RPMI7951 (cell line): ENCODE data around the gene EDDM3A. TPM values are rescaled to one million over a fixed set of nuclear protein-coding genes. Genes with fewer than 3 reads are reported as not detected.
A peak's percentile ranks its signal among the peaks of the same experiment; 100 is the strongest.
"Not testable (repeated sequence)": the region's sequence is repeated elsewhere in the genome, so short reads cannot be mapped to it uniquely, and the experiment has no call there.

ENCODE experiments used
- DNase-seq: peaks from one replicate; pipeline ENCODE4 v3.0.0-alpha.2; 2012; ENCODE audit warnings: low read depth
- total RNA-seq: library from RNA; depleted of rRNA; stranded (reverse); fragments of >200 nt; shearing (Covaris generic); gene quantifications from 2 replicates; pipeline ENCODE4 v1.2.3, GENCODE V29; 2014

EDDM3A gene
- total RNA-seq, 1 experiment from 2014 or later = not detected

DNA sequence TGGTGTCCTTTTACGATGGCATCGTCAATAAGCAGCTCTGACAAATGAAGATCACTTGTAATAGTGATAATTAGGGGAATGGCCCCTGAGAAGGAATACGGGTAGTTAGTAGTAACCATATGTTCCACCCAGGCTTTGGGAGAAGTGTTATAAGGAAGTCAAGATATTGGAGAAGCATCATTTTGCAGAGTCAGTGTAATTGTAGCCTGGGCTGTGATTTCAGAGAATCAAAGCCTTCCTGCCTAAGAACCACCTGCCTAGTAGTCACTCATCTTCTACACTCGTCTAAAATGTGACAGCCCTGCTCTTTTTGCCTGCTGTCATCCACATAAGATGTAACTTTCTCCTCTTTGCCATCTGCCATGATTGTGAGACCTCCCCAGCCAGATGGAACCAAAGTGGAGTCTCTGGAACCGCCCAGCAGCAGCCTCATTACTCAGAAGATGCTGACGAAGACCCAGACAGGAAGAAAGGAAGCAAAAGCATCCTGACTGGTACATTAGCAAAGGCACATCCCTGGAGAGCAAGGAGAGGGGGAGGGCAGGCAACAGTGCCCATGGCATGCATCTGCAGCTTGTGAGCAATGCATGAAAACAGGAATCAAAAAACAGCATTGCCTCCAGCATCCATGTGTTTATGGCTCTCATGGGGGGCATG, 12.6 kb upstream of the EDDM3A start:
- no peak for DNase-seq

DNA sequence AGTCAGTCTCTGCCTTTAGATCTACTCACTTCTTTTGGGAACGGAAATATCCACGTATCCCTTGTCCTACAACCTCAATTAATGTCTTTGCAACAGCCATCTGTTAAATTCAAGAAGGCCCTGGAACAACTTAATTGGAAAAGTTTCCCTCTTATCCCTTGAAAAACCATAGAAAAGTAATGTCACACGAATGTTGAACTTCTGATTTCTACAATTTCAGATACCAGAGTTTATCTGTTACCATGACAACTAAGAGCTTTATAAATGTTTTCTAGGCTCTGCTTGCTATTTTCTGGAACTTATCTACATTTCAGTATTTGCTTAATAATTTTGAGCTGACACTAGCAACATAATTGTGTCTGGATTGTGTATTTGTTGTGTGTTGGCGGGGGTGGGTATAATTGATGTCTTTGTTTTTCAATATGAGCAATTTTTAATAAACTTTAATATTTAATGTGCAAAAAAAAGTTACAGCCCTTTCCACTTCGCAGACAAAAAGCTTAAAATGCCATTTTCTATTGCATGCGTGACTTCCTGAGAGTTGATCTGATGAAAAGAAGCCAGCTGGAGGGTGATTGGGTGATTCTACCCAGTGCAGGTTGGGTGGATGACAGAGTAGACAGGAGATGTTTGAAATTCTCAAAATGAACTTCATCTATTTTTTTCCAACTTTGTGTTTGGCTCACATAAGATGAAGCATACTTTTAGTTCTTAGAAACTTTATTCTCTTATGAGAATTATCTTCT, 11.8 kb upstream of the EDDM3A start:
- no peak for DNase-seq

DNA sequence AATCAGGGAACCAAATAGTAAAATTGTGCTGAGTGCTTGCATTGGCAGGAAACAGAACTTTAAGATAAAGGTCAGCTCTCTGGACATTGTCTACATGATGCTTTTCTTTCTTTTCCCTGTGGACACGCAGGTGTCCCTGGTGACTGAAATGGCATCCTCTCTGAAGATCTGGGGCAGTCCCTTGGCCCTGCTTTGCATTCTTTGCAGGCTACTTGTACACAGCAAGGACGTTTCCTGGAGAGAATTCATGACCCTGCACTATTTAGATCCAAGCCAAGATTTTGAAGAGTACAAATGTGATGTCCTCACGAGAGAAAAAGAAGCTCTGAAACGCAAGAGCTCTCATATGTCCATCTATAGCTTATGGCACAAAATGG, 11.3 kb upstream of the EDDM3A start:
- no peak for DNase-seq

DNA sequence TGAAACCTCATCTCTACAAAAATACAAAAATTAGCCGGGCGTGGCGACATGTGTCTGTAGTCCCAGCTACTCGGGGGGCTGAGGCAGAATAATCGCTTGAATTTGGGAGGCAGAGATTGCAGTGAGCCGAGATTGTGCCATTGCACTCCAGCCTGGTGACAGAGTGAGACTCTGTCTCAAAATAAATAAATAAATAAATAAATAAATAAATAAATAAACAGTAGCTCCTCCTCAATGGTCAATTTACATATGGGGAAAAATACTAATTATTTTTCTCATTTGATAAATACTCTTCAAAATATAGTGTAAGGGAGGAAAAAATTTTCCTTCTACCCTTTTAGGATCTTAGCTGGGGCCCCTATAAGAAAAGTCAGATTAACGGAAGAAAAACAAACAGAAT, 7.4 kb upstream of the EDDM3A start:
- DNase-seq = not testable (repeated sequence)

DNA sequence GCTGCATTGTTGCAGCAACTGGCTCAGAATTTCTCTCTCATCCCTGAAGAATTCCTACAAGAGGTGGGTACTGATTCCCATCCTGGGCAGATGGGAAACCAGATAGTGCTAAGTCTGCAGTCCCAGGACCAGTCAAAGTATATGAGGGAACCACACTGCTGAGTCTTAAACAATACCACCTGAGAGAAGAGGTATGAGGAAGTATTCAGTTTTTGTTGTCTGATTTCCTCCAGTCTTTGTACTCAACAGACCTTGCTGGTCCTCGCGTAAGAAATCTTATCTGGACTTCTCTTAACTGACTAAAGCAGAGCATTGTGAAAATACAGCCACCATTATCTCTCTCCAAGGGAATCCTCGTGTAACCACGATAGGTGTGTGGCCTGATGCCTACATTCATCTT, 3.6 kb upstream of the EDDM3A start:
- no peak for DNase-seq

DNA sequence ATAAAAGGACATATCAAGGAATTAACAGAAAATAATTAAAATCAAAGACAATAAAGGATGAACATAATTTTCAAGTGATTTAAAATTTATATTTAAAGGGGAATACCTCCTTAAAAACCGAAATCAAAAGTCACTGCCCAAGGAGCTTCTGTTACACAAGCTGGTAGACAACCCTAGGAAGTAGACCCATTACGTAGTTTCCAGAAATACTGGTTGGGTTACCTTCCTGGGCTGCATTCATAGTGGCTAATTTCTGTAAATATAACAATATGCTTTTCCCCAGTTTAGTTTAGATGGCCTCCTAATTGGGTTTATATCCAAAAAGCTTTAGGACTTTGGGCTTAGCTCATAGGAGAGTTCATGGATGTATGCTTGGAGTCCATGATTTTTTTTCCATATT, 2.1 kb upstream of the EDDM3A start:
- DNase-seq = no peak

DNA sequence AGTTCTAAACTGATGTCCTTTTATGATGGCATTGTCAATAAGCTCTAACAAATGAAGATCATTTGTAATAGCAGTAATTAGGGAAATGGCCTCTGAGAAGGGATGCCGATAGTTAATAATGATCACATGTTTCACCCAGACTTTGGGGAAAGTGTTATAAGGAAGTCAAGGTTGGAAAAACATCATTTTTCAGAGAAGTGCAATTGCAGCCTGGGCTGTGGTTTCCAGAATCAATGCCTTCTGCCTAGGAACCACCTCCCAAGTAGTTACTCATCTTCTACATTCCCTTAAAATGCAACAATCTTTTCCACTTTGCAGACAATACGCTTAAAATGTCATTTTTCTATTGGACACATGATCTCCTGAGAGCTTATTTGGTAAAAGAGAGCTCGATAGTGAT, 879 bp downstream of the EDDM3A start:
- no peak for DNase-seq

DNA sequence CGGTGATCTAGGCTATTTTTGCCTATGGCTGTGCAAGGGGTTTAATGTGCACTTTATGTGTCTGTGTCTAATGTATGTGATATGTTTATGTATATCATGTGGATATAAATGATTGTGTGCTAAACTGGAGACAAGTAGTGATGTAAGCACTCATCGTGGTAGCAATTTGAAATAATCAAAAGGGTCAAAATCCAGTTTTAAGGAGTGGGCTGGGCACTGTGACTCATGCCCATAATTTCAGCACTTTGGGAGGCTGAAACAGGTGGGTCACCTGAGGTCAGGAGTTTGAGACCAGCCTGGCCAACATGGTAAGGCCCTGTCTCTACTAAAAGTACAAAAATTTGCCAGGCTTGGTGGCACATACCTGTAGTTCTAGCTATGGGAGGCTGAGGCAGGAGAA, 2.8 kb downstream of the EDDM3A start:
- no peak for DNase-seq

DNA sequence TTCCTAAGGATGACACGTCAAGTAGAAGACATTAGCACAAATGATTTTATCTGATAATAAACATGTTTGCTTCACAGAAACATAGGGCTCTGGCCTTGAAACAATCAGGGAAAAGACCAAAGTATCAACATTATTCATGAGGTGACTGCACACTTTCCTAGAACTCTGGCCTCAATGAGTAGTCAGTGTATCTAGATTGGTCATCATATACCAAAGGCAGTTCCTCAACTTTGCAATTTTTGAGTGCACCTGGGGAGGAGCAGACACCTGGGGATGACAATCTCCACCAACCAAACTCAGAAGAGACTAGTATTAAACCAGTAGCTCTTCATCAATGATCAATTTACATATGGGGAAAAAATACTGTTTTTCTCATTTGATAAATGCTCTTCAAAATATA, 4.5 kb downstream of the EDDM3A start:
- no peak for DNase-seq

DNA sequence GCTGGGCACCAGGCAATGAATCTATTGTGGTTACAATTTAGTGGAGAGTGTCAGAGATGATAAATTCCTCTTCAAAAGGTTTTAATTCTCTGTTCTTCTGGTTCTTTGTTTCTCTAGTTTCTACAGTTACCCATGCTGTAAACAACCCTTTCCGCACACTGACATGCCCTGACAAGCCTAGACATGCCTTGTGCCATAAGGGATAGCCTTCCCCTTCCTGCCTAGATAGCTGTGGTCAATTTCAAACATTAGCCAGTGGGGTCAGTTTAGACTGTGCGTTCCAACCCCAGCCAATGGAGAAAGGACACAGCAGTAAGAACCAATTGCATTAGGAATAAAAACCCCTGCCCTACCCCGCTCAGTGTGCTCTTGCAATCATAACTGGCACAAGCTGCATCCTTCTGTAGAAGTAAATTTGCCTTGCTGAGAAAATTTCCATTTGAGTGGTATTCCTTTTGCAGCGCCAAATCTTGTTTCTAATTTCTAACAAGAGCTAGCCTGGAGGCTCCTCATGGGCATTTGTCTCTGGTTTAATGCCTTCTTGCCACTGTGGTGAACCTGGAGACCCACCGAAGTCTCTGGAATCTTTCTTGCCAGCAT, 6.4 kb downstream of the EDDM3A start:
- DNase-seq = no peak

DNA sequence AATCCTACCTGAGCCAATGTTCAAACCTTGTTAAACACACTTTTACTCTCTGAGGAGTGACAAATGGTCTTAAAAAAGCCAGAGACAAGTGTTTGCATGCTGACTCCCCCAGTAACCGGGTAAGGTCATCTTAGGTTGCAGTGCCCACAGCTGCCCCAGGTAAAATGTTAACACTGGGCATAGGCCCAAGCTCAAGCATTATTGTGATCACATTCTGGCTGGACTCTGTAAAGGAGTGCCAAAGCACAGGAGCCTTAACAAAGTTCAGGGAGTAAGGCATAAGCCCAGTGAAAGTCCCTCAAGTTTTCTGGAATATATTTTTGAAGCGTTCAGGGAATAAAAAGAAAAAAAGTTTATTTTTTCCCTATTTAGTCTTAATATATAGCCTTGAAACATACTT, 8.6 kb downstream of the EDDM3A start:
- DNase-seq = no peak

DNA sequence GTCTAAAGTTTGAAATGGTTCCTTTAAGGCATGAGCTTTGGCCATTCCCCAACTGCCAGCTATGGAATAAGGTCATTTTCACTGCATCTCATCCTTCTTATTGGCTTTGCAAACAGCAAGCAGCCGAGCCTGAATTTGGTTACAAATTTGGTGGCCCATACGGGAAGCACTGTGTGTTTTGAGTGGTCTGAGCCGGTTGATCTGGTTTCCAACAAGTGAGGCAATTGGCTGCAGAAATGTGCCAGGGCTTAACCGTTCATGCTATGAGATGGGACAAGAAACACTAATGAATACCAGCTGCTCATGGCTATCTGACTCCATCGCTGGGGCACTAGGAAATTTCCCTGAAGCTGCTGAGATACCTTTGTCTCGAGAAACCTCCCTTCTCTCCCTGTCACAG, 9.3 kb downstream of the EDDM3A start:
- DNase-seq = no peak

DNA sequence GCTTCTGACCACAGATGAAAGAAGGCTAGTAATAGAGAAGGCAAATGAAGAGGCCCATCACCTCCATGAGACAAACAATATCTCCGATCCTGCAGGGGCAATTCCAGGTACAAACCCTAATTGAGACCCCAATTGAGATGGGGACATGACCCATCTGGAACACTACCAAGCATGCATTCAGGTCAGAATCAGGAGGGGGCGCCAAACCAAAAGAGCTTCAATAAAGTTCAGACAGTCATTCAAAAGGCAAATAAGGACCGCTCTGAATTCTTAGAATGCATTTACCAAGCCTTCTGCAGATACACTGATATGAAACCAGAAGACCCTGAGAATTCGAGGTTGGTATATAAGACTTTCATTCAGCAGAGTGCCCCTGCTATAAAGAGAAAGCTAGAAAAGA, 12.3 kb downstream of the EDDM3A start:
- no peak for DNase-seq

DNA sequence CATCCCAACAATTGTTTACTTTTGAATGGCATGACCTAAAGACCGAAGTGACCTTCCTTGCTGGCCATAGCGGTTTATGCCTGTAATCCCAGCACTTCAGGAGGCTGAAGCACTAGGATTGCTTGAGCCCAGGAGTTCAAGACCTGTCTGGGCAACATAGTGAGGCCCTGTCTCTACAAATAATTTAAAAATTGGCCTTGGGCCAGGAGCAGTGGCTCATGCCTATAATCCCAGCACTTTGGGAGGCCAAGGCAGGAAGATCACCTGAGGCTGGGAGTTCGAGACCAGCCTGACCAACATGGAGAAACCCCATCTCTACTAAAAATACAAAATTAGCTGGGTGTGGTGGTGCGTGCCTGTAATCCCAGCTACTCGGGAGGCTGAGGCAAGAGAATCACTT, 13.8 kb downstream of the EDDM3A start:
- DNase-seq = not testable (repeated sequence)

DNA sequence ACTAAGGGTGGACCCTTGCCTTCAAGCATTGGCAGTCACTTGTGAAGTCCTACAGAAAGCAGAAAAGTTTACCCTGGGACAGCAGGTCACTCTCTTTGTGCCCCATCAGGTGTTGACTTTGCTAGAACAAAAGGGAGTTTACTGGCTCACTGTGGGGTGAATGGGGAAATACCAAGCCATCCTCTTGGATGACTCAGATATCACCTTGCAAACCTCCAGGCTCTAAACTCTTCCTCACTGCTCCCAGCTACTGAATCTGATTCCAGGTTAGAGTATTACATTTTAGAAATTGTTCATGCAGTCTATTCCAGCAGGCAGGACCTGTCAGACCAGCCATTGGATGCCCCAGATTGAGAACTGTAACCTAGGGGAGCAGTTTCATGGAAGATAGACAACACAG, 15.3 kb downstream of the EDDM3A start:
- DNase-seq = no peak

DNA sequence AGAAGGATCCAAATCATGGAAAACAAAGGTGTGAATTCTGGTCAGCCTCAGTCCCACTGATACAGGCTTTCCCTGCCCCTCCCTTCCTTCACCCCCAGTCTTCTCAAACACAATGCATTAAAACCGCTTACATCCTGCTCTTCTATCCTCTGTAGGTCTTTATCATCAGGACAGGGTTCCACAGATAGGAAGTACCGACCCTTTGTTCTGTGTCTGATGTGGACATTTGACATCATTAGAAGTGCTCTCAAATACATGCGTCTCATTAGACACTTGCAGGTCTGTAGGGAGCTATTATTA, 22.9 kb downstream of the EDDM3A start:
- DNase-seq = no peak

DNA sequence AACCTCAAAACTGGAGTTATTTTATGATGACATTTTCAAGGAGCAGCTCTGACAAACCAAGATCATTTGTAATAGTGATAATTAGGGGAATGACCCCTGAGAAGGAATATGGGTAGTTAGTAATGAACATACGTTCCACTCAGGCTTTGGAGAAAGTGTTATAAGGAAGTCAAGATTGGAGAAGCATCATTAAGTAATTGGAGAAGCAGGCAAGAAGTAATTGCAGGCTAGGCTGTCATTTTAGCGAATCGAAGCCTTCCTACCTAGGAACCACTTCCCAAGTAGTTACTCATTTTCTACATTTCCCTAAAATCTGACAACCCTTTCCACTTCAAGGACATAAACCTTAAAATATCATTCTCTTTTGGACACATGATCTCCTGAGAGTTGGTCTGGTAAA, 23.7 kb downstream of the EDDM3A start:
- no peak for DNase-seq

DNA sequence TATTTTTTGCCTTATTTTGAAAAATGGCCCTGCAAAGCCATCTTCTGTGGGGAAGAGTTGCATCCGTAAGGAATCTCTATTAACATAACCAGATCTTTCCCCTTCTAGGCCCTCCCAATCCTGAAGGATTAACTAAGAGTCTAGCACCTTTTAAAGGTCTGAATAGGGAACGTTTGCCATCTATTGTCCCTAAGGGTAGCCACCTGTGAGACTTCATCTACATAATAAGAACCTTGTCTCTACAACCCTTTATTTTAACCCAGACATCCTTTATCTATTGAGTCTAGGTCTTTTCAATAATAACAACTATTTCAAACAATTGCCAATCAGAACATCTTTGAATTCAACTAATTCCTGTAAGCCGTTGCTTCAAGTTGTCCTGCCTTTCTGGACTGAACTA, 27.0 kb downstream of the EDDM3A start:
- DNase-seq = no peak

DNA sequence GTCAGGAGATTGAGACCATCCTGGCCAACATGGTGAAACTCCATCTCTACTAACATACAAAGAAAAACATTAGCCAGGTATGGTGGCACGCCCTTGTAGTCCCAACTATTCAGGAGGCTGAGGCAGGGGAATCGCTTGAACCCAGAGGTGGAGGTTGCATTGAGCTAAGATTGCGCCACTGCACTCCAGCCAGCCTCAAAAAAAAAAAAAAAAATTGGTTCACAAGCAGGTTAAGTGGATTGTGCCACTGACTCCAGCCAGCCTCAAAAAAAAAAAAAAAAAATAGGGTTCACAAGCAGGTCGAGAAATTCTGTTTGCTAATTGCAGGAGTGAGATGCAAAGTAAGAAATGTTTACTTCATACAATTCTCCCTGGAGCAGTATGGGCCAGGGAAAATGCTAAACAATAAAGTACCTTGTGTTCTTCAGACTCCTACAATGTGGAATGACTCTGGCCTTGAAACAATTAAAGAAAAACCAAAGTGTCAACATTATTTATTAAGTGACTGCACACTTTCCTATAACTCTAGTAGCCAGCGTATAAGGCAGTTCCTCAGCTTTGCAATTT, 28.7 kb downstream of the EDDM3A start:
- no peak for DNase-seq

DNA sequence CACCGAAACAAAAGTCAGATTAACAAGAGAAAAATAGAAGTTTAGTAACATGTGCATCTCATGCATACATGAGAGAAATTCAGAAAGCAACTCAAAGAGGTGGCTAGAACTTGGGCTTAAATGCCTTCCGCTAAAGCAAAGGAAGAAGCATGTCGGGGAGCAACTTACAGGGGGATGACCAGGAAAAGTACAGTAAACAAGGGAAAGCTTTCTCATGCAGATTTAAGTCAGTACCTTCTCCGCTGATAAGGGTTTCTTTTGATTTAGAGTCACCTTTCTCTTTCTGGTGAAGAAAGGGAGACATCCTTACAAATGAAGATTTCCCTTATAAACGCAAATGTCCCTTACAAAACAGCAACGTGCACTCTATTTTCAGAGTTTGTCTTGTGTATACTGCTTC, 29.4 kb downstream of the EDDM3A start:
- no peak for DNase-seq

DNA sequence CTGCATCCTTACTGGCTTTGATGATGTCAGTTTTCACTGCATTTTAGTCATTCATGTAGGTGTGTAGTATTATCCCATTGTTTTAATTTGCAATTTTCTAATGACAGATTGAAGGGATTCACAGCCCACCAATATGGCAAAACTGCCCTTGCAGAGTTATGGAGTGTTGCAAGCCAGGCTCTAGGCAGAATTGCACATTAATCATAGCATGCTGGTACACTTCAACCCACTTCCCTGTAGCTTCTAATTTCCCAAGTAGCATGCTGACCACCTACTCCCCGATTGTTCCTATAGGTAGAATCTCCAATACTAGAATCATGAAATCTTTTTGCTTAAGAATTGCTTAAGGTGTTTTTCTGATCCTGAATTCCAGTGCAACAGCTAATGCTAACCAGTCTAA, 30.2 kb downstream of the EDDM3A start:
- DNase-seq = no peak

DNA sequence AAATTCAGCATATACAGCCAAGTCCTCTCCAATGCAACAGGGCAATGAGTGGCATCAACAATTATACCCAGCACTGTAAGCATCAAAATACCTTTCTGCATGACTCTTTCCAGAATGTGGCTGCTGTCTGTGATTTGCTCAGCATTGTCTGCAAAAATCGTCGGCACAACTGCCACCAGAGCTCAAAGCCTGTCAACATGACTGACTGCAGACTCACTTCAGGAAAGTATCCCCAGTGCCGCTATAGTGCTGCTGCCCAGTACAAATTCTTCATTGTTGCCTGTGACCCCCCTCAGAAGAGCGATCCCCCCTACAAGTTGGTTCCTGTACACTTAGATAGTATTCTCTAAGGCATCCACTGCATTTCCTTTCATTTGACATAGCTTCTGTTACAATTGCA, 36.1 kb downstream of the EDDM3A start:
- DNase-seq = no peak

DNA sequence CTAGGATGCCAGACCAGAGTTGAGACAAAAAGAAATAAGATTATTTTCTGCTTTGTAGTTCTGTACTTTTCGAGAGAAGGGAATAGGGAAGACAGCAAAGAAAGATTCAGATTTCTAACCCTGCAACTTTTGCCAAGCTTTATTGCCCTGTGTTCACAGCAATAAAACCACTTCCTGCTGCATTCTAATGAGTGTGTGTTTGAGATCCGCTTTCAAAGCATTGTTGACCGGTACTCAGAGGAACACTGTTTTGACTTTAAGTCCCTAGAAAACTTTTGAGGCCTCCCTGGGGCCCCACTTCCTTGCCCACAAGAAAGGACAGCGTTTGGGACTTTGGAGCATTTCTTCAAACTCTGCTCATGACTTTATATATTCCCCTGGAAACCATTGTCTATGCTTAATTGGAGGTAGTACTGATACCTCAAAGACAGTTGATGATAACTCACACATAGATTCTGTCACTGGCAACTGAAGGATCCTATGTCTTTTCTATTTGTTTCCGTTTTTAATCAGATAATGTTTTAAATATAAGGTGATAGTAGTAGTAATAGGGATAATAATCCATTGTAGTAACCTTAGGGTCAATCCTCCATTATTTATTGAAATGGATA, 36.7 kb downstream of the EDDM3A start:
- peak; percentile 5 for DNase-seq
